Left cardiac atrium (tissue), 4 donors: Measurements from ENCODE around the gene FAXDC2. TPM values are rescaled to one million over a fixed set of nuclear protein-coding genes. Genes with fewer than 3 reads are reported as not detected.
A peak's percentile ranks its signal among the peaks of the same experiment; 100 is the strongest.

ENCODE experiments used
- ATAC-seq, 2 donors: fragments of 200-7000 bp; cut with Tn5 transposase; one replicate each; pipeline ENCODE4 v1.9.1; 2020; ENCODE audit warnings: mild to moderate bottlenecking in 2 of 2, moderate library complexity in 2 of 2
- DNase-seq: peaks from one replicate; pipeline ENCODE4 v3.0.0-alpha.2; 2020
- intact Hi-C, 2 donors: fragments of 100-400 bp; cut with DNase I; formaldehyde crosslinking; loops; one replicate each; pipeline versions ENCODE4 v1.14.1 to v1.15.1; 2022 to 2023
- total RNA-seq, 2 donors: library from RNA; stranded (reverse); fragmentation: NEBNext Ultra II Directional; extraction: Animal tissue kit (Norgen Biotek cat#: 25700); gene quantifications; one replicate each; pipeline ENCODE4 v1.2.1, GENCODE V29; 2021
- donor health status: DM: no; HTN: yes; CAD: no.
- donor health status: DM: no; HTN: yes; CAD: no; lungs with severe emphysema.
- donor health status: DM: yes; HTN: yes; CAD: no.
- donor health status: Dilated cardiomyopathy.

The FAXDC2 gene
- total RNA-seq, 2 donors from 2014 or later = 10.1 to 28.2 TPM

DNA sequence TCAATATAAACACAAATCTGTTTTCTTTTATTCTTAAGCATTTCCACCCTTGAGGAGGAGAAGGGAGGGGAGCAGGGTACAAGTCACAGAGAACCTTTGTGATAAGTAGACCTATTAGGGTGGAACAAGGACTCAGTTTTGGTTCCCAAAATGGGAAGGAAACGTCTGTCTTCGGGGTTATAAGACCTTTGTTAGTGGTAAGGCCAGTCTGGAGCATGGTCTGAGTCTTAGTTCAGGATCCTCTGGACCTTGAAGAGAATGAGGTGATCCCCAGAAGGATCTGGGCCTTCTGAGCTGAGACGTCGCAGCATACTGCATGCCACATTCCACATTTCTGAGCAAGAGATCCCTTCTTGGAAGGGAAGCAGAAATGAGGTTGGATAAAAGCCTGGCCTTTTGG, 37.2 kb downstream of the FAXDC2 start:
- no peak for DNase-seq
- intact Hi-C loops = loop anchor here (2.0 to 5.0 kb wide), 2 partner anchors 161 to 162 kb away; no protein-coding TSS in a partner anchor
- no peak for ATAC-seq

DNA sequence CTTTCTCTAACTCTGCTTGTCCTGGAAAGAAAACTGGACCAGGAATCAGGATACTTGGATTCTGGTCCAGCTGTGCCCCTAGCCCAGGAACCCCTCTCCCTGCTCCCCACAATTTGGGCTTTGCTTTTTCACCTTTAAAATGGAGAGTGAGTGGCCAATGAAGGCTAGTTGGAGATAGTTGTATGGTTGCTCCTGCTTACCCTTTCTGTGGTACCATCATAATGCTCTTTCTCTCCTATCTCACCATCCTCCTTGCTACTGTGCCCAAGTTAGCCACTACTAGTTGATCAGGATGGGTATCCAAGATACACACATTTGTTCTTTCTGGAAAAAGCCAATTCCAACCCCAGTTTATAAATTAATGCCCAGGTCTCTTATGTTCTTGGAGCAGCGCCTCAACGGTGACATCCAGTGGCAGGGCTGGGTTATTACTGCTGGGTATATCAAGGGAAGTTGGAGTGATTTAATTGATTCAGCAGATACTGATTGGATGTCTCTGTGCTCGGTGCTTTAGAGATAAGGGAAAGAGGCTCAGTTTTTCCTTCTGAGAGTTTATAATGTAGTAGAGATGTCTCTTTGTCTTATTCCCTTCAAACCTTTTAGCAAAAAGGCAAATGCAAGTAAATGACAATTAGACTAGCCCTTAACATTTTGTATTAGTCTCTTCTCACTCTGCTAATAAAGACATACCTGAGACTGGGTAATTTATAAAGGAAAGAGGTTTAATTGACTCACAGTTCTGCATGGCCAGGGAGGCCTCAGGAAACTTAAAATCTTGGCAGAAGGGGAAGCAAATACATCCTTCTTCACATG, 38.5 kb downstream of the FAXDC2 start:
- ATAC-seq = peak; percentile 64 to 66
- DNase-seq = peak; percentile 58

DNA sequence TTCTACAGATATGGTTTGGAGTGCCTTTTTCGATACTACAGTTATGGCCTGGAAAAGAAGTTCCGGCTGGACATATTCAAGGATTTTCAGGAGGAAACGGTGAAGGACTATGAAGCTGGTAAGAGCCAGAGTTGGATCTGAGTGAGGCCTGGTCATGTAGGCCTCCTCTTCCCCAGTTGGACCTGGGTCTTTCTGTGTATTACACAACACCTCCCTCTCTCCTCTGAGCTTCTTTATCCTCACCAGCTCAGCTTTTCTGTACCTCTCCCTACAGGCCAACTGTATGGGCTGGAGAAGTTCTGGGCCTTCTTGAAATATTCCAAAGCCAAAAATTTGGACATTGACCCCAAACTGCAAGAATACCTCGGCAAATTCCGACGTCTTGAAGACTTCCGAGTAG, 39.2 kb downstream of the FAXDC2 start:
- DNase-seq = no peak
- intact Hi-C loops = loop anchor here in 1 of 2 donors (5.0 kb wide), 1 partner anchor 159 kb away; no protein-coding TSS in a partner anchor
- peak in 1 of 2 donors; percentile 59 for ATAC-seq

More for the DNA sequence above, 38.5 kb downstream of the FAXDC2 start:
- intact Hi-C loops = loop anchor here (2.0 to 5.0 kb wide), 2 partner anchors 160 to 161 kb away; no protein-coding TSS in a partner anchor

DNA sequence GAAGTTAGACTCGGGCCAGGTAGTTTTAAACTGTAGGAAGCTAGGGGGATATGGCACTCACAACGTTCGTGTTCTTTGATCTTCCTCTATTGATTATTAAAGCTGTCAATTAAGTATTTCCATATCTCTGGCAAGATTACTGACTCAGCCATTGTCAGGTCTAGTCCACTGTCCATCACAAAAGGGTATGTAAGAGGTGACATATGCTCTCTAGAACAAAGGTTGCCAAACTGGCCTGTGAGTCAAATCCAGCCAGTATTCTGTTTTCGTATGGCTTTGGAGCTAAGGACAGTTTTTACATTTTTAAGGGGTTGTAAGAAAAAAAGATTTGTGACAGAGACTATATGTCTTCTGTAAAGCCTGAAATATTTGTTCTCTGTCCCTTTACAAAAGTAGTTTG, 44.2 kb downstream of the FAXDC2 start:
- intact Hi-C loops = no loop called here
- DNase-seq = no peak
- no peak for ATAC-seq

DNA sequence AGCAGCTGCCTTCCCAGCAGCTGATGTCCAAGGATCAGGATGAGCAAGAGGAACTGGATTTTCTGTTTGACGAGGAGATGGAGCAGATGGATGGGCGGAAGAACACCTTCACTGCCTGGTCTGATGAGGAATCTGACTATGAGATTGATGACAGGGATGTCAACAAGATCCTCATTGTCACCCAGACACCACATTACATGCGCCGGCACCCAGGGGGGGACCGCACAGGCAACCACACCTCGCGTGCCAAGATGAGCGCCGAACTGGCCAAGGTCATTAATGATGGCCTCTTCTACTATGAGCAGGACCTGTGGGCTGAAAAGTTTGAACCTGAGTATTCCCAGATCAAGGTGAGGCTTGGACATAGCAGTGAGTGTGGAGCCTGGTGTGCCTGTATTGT, 48.4 kb downstream of the FAXDC2 start:
- ATAC-seq = peak; percentile 56 to 79

DNA sequence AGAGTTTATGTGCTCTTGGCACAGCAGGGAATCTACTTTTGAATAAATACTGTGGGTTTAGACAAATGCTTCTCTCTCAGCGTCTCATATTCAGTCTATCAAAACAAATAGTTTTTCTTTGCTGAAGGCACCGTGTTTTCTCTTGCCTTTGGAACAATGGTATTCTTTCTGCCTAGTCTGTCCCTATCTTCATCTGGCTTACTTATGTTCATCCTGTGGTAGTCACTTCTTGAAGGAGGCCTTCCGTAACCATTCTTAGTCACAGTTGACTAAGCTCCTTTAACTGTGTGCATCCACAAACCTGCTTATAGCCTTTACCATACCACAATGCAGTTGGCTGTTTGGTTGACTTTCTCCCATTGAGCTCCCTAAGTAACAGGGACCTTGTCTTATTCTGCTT, 49.3 kb downstream of the FAXDC2 start:
- intact Hi-C loops = no loop called here
- DNase-seq (no peak), ATAC-seq (no peak)

More for the DNA sequence above, 48.4 kb downstream of the FAXDC2 start:
- intact Hi-C loops = no loop called here
- no peak for DNase-seq

DNA sequence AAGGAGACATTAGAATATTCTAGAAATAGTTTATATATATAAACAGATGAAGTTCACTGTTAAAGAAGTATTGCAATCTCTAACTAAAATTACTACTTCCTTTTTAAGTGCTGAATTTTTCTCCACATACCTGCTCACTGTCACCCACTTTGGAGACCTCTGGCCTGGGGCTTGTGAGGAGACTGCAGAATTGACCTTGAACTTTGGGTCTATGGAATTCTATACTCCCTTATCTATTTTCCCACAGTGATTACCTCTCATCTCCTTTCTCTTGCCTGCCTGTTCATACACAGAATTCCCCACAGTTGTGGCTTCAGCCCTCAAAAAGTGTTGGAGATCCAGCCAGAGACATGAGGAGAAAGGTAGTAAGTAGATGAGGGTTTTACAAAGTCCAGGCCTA, 49.8 kb downstream of the FAXDC2 start:
- DNase-seq = no peak
- intact Hi-C loops = no loop called here

DNA sequence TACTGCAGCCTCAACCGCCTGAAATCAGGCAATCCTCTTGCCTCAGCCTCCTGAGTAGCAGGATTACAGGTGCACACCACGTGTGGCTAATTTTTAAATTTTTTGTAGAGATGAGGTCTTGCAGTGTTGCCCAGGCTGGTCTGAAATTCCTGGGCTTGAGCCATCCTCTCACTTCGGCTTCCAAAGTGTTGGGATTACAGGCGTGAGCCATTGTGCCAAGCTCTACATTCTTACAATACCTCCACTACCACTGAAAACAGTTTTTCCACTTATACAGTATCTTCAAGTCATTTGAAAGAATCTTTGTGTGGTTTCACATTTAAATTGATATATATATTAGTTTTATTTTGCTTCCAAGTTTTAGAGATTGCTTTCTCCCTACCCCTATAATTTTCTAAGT, 52.6 kb downstream of the FAXDC2 start:
- DNase-seq (no peak), ATAC-seq (no peak)
- intact Hi-C loops = no loop called here

More for the DNA sequence above, 49.8 kb downstream of the FAXDC2 start:
- ATAC-seq = no peak

DNA sequence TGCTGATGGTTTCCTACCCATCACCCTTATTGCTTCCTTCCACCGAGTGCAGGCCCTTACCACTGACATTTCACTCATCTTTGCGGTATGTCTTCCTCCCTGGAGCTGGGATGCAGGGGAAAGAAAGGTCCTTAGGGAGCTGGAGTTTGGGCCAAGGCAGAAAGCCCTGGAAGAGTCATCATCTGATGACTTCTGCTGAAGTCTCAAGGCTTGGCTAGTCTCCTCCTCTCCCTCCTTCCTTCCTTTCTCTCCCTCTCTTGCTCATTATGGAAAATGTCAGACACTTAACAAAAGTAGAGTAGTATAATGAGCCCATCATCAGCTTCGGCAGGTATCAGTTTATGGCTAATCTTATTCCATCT, 55.2 kb downstream of the FAXDC2 start:
- DNase-seq (no peak), ATAC-seq (peak in 1 of 2 donors; percentile 54)
- intact Hi-C loops = no loop called here

DNA sequence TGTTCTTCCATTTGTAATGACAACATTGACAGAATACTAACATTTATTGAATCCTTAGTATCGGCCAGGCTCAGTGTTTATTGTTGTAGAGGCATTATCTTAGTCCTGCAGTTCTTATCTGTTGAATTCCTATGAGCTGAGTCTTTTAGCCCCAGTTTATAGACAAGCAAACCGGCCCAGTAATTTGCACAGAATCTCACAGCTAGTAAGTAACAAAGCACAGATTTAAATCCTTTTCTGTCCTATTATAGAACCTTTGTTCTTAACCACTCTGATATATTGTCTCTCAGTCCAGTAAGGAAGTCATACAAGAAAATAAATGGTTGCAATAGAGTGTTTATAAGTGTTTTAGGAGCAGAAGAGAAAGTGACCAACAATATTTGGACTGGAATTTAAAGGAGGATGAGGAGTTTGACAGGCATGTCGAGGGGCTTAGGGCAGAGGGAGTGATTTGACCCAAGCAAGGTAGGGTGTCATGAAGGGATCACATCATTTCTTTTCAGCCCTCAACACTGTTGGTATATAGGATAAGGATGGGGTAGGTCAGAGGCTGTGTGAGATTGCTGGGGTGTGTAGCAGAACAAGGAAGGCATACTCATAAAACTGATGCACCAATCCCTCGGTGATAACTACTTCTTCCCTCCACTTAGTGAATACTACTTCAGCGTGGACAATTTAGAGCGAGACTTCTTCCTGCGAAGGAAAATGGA, 55.7 kb downstream of the FAXDC2 start:
- no peak for DNase-seq
- intact Hi-C loops = loop anchor here in 1 of 2 donors (5.0 kb wide), 1 partner anchor 37 kb away; the partner anchor contains the start of gene LARP1
- ATAC-seq = peak in 1 of 2 donors; percentile 77

DNA sequence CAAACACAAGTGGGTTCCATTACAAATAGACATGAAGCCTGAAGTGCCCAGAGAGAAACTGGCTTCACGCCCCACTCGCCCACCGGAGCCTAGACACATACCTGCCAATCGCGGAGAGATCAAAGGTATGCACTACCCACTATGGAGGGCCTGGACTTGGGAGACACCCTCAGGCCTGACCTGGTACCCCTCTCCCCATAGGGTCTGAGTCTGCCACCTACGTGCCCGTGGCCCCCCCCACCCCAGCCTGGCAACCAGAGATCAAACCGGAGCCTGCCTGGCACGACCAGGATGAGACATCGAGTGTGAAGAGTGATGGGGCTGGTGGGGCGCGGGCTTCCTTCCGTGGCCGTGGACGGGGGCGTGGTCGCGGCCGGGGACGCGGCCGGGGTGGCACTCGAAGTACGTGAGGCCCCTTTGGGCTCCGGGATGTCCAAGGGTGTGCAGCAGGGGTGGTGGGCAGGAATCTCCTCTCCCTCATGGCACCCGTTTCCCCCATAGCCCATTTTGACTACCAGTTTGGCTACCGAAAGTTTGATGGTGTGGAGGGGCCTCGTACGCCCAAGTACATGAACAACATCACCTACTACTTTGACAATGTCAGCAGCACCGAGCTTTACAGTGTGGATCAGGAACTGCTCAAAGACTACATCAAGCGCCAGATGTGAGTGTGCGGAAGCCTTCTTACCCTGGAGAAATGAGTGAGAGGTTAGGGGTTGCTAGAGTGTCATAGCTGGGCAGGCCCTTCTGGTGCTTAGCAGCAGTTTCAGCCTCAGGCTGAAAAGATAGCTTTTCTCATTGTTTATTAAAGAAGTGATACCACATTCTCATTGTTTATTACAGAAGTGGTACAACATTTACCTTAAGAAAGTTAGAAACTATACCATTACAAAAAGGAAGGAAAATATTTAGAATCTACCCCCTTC, 56.5 kb downstream of the FAXDC2 start:
- ATAC-seq (peak; percentile 41 to 42), DNase-seq (no peak)
- intact Hi-C loops = loop anchor here in 1 of 2 donors (5.0 kb wide), 1 partner anchor 37 kb away; the partner anchor contains the start of gene LARP1

DNA sequence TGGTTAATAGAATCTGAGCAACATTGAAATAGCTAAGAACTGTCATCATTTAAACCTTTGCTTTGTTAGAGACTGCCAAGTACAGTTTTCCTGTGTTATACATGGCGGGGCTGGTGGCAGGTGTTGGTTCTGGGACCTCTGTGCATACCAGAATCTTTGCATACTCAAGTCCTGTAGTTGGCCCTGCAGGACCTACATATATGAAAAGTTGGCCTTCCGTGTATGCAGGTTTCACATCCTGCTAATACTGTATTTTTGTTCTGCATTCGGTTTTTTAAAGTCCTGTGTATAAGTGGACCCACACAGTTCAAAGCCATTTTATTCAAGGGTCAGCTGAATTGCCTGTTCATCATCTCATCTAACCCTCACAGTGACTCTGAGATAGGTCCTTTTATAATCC, 58.9 kb downstream of the FAXDC2 start:
- intact Hi-C loops = loop anchor here in 1 of 2 donors (5.0 kb wide), 1 partner anchor 34 kb away; the partner anchor contains the start of gene LARP1
- no peak for ATAC-seq
- DNase-seq = no peak

DNA sequence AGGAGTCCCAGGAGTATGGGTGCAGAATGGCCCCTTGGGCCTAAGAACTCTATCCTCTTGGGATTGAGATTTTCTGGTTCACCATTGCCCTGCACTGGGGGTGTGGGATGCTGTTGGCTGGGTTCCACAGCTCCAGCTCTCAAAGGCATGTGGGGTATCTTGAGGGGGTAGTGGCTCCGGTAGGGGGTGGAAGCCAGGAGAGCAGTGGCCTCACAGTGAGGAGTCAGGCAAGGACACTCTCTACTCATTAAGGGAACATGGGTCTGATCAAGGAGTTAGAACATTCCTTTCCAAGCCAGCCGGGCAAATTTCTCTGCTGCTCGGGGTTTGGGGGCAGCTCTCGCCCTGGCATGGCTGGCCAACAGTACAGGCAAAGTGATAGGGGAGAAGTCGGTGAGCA, 62.2 kb downstream of the FAXDC2 start:
- intact Hi-C loops = no loop called here
- ATAC-seq (peak in 1 of 2 donors; percentile 28), DNase-seq (no peak)

DNA sequence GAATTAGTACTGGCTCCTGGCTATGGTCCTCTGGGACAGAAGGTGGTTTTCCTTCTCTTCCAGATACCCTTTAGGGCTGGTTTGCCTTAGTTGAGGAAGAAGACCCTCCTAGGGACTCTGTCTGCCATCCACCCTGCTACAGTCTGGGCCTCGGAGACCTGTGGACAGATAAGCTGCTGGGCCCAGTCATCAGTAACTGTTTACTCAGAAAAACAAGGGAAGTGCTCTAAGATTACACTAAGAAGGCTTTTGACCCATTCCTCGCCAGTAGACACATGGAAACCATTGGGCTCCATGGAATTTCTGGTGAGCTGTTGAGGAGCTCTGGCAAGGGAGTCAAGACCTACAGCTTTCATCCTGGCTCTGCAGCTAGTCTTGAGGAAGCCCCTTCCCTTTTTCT, 64.0 kb downstream of the FAXDC2 start:
- DNase-seq (no peak), ATAC-seq (no peak)
- intact Hi-C loops = no loop called here

DNA sequence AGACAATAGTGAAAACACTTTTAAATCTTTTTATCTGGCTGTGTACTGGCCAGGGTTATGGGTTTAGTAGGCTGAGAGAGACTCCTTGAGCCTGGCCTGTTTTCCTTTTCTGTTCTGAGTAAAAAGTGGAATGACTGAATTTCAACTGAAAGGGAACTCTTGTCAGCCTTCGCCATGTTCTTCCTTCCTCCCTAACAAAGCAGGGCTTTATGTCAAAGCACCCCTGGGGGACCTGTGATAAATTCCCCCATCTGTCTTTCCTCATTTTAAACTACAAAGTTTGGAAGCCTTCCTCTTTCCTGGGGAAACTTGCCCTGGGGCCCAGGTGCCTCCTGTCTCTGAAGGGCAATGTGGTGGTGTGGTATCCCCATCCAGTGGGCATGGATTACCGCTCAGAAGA, 65.5 kb downstream of the FAXDC2 start:
- DNase-seq (no peak), ATAC-seq (no peak)
- intact Hi-C loops = no loop called here

DNA sequence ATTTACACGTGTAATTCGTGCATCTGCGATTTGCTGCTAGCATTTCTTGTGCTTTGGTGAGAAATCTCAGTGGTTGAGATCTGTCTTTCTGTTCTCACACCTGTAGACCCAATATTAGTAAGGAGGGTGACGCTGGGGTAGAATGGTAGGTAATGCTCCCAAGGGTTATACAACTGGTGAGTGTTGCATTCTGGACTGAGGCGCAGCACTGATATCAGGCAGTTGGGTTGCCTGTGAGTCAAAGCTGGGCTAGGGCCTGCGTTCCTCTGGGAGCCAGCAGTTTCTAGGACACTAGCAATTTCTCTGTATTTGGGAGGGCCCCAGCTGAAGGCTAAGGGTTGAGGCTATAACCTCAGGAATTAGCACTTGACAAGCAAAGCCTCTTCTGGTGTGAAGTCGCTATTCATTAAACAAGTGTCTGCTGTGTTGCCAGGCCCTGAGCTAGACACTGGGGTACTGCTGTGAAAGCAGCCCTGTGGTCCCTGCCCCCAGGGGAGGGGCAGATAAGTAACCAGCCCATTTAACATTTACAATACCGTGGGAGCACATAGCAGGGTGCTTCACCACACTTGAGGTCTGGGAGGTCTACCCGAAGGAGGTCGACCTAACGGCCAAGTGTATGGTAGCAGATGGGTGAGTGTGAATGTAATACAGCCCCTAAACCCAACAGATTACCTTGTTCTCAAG, 66.5 kb downstream of the FAXDC2 start:
- intact Hi-C loops = no loop called here
- ATAC-seq (peak; percentile 65 to 68), DNase-seq (peak; percentile 55)

DNA sequence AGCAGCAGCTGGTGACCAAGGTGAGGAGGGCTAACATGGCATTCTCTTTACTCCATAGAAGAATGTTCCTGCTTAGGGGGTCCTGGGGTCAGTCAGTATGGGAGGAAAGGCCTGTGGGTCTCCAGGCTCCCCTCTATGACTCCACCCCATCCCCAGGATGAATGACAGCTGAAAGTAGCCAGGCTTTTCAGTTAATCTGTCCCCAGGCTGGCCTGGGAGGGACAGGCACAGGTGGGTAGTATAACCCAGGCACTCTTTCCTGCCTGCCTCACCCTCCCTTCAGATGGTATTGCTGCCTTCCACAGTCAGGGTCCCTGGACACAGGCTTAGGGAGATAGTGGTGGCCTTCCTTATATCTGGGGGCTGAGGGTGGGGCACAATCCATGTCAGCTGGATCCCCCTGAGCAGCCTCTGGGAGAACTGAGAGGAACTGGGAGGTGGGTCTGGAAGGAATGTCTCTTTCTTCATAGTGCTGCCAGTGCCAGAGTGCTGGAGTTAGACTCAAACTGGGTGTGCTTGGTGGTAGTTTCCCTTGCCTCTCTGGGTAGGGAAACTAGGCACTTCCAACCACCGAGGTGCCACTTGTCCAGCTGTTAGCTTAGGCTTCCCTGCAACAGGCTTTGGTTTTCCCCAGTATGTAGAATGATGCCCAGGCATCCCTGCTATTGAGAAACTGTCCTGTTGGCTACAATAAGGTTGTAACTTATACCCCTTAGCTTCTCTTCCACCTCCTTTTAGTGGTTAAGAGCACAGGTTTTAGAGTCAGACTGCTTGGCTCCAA, 67.4 kb downstream of the FAXDC2 start:
- no peak for ATAC-seq
- DNase-seq = no peak
- intact Hi-C loops = no loop called here

DNA sequence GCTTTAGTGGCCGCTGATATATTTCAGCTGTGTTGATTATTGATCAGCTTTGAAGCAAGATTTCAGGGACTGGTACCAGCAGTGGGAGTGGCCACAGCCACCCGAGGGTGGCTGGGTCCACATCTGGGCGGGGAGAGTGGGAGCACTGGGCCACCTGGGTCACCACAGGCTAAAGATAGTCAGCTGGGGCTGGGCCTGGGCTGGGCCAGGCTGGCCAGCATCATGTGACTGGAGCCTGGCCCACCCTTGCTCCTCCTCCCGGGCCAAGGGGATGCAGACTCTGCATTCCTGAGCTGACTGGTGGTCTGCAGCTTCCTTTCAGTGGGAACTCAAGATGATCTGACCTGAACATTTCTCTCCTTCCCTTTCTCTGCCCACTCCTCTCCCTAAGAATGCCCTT, 68.1 kb downstream of the FAXDC2 start:
- DNase-seq = no peak
- intact Hi-C loops = no loop called here
- peak in 1 of 2 donors; percentile 14 for ATAC-seq
